ENCODE results near the gene OFD1. TPM values are rescaled to one million over a fixed set of nuclear protein-coding genes. Genes with fewer than 3 reads are reported as not detected.

OFD1 gene
- polyA plus RNA-seq, 1 of the 3 experiments (the other 2 are of a cell fraction) = 13.4 TPM

GRCh38 chrX:13768939-13769338 is 34.4 kb downstream of the OFD1 start:
- DNase-seq = no peak
- Histone ChIP-seq H3K4me3 (ENCODE audit: low read depth in 2 of 2, low read length in 1 of 2) (no peak overlapping the region), H3F3A (replicated peaks; ENCODE audit: insufficient read depth) (no peaks in the 10 kb centered on the region), H3K9me3 (no peaks in the 10 kb centered on the region), H3K9me2 (no peaks in the 10 kb centered on the region), H3K4me1 (ENCODE audit: control insufficient read depth in 1 of 2, insufficient read depth in 2 of 2, low read depth in 1 of 2, low read length in 1 of 2) (no peaks in the 10 kb centered on the region; a peak in 1 of 4 replicates), H3K27me3 (ENCODE audit: insufficient read depth) (no peaks in the 10 kb centered on the region), H4K20me1 (ENCODE audit: insufficient read depth) (no peaks in the 10 kb centered on the region), H3K4me2 (no peak overlapping the region), H3K79me2 (ENCODE audit: insufficient read depth) (no peaks in the 10 kb centered on the region; the same call in 1 of the 2 replicates), H3K36me3 (replicated peaks in 1 of 2; ENCODE audit: control insufficient read depth in 1 of 2, insufficient read depth in 2 of 2, low read length in 1 of 2) (peaks cover 75 to 90% of the 10 kb centered on the region in 2 experiments), H2AFZ (ENCODE audit: low read depth) (no peak overlapping the region), H3K27ac (ENCODE audit: low read depth in 2 of 2, low read length in 1 of 2) (no peak overlapping the region), H3K9ac (no peak overlapping the region)
- POLR2A ChIA-PET = no interaction called here
- TF ChIP-seq TAF1 (IDR thresholded peaks at IDR 0.05; ENCODE audit: borderline replicate concordance, low read depth, low read length) = no peak
- no peak for TF ChIP-seq CHD2 (IDR thresholded peaks at IDR 0.05; ENCODE audit: low read length, partially characterized antibody)
- TF ChIP-seq RFX5 (IDR thresholded peaks at IDR 0.05; ENCODE audit: low read length) = no peak
- TF ChIP-seq CTCF (IDR thresholded peaks at IDR 0.05) = no peak
- no peak for TF ChIP-seq ZBTB33 (IDR thresholded peaks at IDR 0.05; ENCODE audit: borderline replicate concordance, low read depth)
- no peak for TF ChIP-seq POLR2AphosphoS5 (IDR thresholded peaks at IDR 0.05; ENCODE audit: low read depth, low read length)
- no peak for TF ChIP-seq FOXM1 (IDR thresholded peaks at IDR 0.05; ENCODE audit: low read depth)
- TF ChIP-seq FOSL2 (IDR thresholded peaks at IDR 0.05; ENCODE audit: borderline replicate concordance, low read depth) = no peak
- no peak for TF ChIP-seq FOXJ3 (CRISPR knock-in tag; IDR thresholded peaks at IDR 0.05)
- TF ChIP-seq RXRA (IDR thresholded peaks at IDR 0.05; ENCODE audit: borderline replicate concordance, low read depth) = no peak
- no peak for TF ChIP-seq YY1 (IDR thresholded peaks at IDR 0.05; ENCODE audit: low read depth)
- TF ChIP-seq NRF1 (IDR thresholded peaks at IDR 0.05; ENCODE audit: low read depth, low read length) = no peak
- TF ChIP-seq IRF3 (IDR thresholded peaks at IDR 0.05; ENCODE audit: low read depth, low read length) = no peak
- TF ChIP-seq MEF2A (IDR thresholded peaks at IDR 0.05; ENCODE audit: borderline replicate concordance, low read depth) = no peak
- TF ChIP-seq RCOR1 (IDR thresholded peaks at IDR 0.05; ENCODE audit: low read length) = no peak
- no peak for TF ChIP-seq SIN3A (IDR thresholded peaks at IDR 0.05; ENCODE audit: borderline replicate concordance, low read depth, low read length)
- no peak for TF ChIP-seq EZH2phosphoT487 (IDR thresholded peaks at IDR 0.05; ENCODE audit: borderline replicate concordance, low read depth)
- no peak for TF ChIP-seq NFIC (IDR thresholded peaks at IDR 0.05; ENCODE audit: borderline replicate concordance)
- 99% methylated on average over 4 of the region's 4 CpGs for WGBS (ENCODE audit: low lambda C conversion rate)
- CTCF ChIA-PET = interaction anchor here (1.0 kb wide), 1 partner anchor 262 kb away, joined by 3 read pairs; no protein-coding TSS in a partner anchor
